ENCODE measurements around the gene USP7. TPM values are rescaled to one million over a fixed set of nuclear protein-coding genes. Genes with fewer than 3 reads are reported as not detected.

Gene USP7
- total RNA-seq, 2 experiments from 2014 or later, result 259 to 268 TPM

DNA sequence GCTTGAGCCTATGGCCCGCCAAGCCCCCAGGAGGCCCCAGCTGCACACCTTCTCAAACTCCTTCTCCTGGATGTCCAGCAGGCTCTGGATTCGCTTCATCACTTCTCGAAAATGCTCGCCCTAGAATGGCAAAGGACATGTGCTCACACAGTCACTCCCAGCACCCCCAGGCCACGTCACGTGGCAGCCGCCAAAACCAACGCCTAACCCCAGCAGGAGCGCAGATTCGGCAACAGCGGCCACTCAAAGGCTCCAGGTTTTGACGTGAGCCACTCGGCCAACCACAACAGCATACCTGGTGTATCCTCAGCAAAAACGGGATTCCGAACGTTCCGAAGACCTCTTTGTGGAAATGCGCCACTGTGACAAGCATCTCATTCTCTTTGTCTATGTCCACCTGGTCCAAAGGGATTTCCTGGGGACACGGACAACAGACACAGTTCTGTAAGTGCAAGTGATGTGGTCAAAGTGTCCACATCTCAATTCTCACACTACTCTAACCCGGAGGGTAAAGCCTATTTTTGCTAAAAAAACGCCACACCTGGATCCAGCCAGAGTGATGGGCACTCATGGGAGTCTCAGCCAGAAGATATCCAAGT, 68.9 kb downstream of the USP7 start:
- Histone ChIP-seq H3K9me3 (ENCODE audit: control insufficient read depth in 1 of 2, insufficient read depth in 1 of 2, low read length in 2 of 2) (no peaks in the 10 kb centered on the region), H3K27ac (ENCODE audit: low read depth in 1 of 2, low read length in 2 of 2) (no peak overlapping the region), H3K4me3 (ENCODE audit: low read length) (no peak overlapping the region), H3K36me3 (ENCODE audit: insufficient read depth, low read length) (peaks cover 87% of the 10 kb centered on the region), H3K4me1 (ENCODE audit: insufficient read depth, low read length) (peaks cover 14% of the 10 kb centered on the region), H3K27me3 (ENCODE audit: control insufficient read depth in 1 of 2, insufficient read depth in 2 of 2, low read length in 2 of 2) (no peaks in the 10 kb centered on the region)
- Mint-ChIP-seq H3K27ac (no peak overlapping the region), H3K4me1 (ENCODE audit: low read depth) (peaks cover 16% of the 10 kb centered on the region), H3K4me3 (no peak overlapping the region), H3K27me3 (no peaks in the 10 kb centered on the region), H3K9me3 (no peaks in the 10 kb centered on the region), H3K36me3 (ENCODE audit: low read depth) (peaks cover 98% of the 10 kb centered on the region)
- DNase-seq (no peak), ATAC-seq (ENCODE audit: poor library complexity) (no peak)
- ChIA-PET POLR2A (no interaction called here), CTCF (no interaction called here)
- intact Hi-C loops (cut with DNase I, micrococcal nuclease), result loop anchor here in 1 of 2 experiments (5.0 kb wide), 1 partner anchor 112 kb away; no protein-coding TSS in a partner anchor
- TF ChIP-seq CTCF (IDR thresholded peaks at IDR 0.05), result no peak

DNA sequence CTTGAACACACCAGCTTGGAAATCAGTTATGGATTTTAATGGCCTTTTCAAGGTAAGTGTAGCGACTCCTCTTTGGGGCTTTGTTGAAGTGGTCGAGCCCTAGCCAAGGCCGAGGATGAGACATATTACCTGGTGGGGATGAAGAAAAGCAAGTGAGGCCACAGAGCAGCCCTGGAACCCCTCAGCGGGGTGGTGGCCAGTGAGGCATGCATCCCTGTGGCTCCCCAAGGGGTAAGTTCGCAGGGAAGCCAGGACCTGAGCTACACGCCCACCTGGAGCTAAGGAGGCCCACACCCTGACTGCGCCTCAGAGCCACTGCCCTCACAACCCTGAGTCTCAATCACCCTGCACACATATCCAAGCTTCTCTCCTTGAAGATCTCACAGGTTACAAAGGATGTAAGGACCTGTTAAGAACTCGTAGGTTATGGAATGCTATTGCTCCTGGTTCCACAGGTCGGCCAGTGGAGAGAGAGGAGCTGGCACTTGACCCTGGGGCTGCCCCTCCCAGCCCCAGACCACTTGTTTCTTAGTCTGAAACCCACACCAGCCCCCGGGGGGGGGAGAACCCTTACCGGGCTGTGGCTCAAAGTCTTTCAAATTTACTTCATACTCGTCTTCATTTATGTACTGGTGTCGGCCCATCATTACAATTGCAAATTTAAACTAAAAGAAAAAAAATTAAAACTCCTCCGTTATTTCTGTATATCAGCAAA, 69.6 kb downstream of the USP7 start:
- peak overlapping the region; percentile 1 for H3K27ac Mint-ChIP-seq
- ChIA-PET CTCF (interaction anchor here (2.1 kb wide), 1 partner anchor 42 kb away, joined by 7 read pairs; no protein-coding TSS in a partner anchor), POLR2A (no interaction called here)
- no peak for TF ChIP-seq CTCF (IDR thresholded peaks at IDR 0.05)
- no peak overlapping the region for H3K4me3 ChIP-seq (ENCODE audit: low read length)
- H3K9me3 ChIP-seq (ENCODE audit: control insufficient read depth in 1 of 2, insufficient read depth in 1 of 2, low read length in 2 of 2), result no peaks in the 10 kb centered on the region
- no peaks in the 10 kb centered on the region for H3K27me3 ChIP-seq (ENCODE audit: control insufficient read depth in 1 of 2, insufficient read depth in 2 of 2, low read length in 2 of 2)
- H3K4me1 ChIP-seq (ENCODE audit: insufficient read depth, low read length), result peaks cover 14% of the 10 kb centered on the region
- ATAC-seq (ENCODE audit: poor library complexity) (no peak), DNase-seq (no peak)
- H3K4me1 Mint-ChIP-seq (ENCODE audit: low read depth), result peaks cover 16% of the 10 kb centered on the region
- H3K9me3 Mint-ChIP-seq, result no peaks in the 10 kb centered on the region
- intact Hi-C loops (cut with DNase I, micrococcal nuclease), result loop anchor here in 1 of 2 experiments (5.0 kb wide), 1 partner anchor 113 kb away; no protein-coding TSS in a partner anchor
- H3K36me3 Mint-ChIP-seq (ENCODE audit: low read depth), result peaks cover 92% of the 10 kb centered on the region
- no peak overlapping the region for H3K27ac ChIP-seq (ENCODE audit: low read depth in 1 of 2, low read length in 2 of 2)
- no peak overlapping the region for H3K4me3 Mint-ChIP-seq
- no peaks in the 10 kb centered on the region for H3K27me3 Mint-ChIP-seq
- H3K36me3 ChIP-seq (ENCODE audit: insufficient read depth, low read length), result peaks cover 80% of the 10 kb centered on the region

- intact Hi-C loops (cut with DNase I, micrococcal nuclease), result loop anchor here in 1 of 2 experiments (5.0 kb wide), 1 partner anchor 114 kb away; no protein-coding TSS in a partner anchor
- no peak overlapping the region for H3K4me3 Mint-ChIP-seq
- H3K27me3 Mint-ChIP-seq, result no peaks in the 10 kb centered on the region
- Histone ChIP-seq H3K4me1 (ENCODE audit: insufficient read depth, low read length) (peaks cover 14% of the 10 kb centered on the region), H3K4me3 (ENCODE audit: low read length) (no peak overlapping the region), H3K27ac (ENCODE audit: low read depth in 1 of 2, low read length in 2 of 2) (peak overlapping the region in 1 of 2 donors; percentile 1), H3K27me3 (ENCODE audit: control insufficient read depth in 1 of 2, insufficient read depth in 2 of 2, low read length in 2 of 2) (no peaks in the 10 kb centered on the region), H3K36me3 (ENCODE audit: insufficient read depth, low read length) (peaks cover 73% of the 10 kb centered on the region), H3K9me3 (ENCODE audit: control insufficient read depth in 1 of 2, insufficient read depth in 1 of 2, low read length in 2 of 2) (no peaks in the 10 kb centered on the region)
- ChIA-PET CTCF (interaction anchor here (1.0 to 2.1 kb wide), 2 partner anchors 43 to 116 kb away, joined by 3 to 7 read pairs; no protein-coding TSS in a partner anchor), POLR2A (no interaction called here)
- ATAC-seq (ENCODE audit: poor library complexity), result no peak
- peaks cover 84% of the 10 kb centered on the region for H3K36me3 Mint-ChIP-seq (ENCODE audit: low read depth)
- TF ChIP-seq CTCF (IDR thresholded peaks at IDR 0.05), result no peak
- H3K4me1 Mint-ChIP-seq (ENCODE audit: low read depth), result peaks cover 16% of the 10 kb centered on the region
- DNase-seq, result no peak
- H3K9me3 Mint-ChIP-seq, result no peaks in the 10 kb centered on the region
- H3K27ac Mint-ChIP-seq, result peak overlapping the region; percentile 1
Measured at GRCh38 chr16:8893426-8893825, 70.3 kb downstream of the USP7 start.

All from CD4-positive, alpha-beta T cell (primary cell).